Measurements from ENCODE around the gene RBM25.
"Not testable (repeated sequence)": the region's sequence is repeated elsewhere in the genome, so short reads cannot be mapped to it uniquely, and the experiment has no call there.

RBM25 gene

DNA sequence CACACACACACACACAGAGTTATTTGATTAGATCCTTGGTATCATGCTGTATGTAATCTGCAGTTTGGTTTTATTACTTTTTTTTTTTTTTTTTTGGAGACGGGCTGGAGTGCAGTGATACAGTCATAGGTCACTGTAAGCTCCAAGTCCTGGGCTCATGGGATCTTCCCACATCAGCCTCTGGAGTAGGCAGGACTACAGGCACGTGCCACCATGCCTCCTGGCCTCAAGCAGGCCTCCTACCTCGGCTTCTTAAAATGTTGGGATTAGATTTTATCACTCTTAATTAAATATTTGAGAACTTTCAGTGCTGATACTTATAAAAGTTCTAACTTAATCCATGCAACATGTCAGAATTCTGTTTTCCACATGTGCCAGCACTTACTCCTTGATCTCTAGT lies 46.7 kb downstream of the RBM25 start:
- DNase-seq = no peak

DNA sequence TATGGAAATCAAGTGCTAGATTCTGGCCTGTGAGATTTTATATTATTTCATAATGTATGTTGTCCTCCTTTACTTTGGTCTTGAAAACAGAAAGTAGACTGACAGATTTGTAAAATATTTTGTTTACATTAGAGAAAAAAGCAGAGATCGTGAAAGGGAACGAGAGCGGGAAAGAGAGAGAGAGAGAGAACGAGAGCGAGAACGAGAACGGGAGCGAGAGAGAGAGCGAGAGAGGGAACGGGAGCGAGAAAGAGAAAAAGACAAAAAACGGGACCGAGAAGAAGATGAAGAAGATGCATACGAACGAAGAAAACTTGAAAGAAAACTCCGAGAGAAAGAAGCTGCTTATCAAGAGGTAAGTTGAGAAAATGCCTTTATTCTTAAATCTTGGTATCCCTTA lies 47.4 kb downstream of the RBM25 start:
- no peak for DNase-seq

DNA sequence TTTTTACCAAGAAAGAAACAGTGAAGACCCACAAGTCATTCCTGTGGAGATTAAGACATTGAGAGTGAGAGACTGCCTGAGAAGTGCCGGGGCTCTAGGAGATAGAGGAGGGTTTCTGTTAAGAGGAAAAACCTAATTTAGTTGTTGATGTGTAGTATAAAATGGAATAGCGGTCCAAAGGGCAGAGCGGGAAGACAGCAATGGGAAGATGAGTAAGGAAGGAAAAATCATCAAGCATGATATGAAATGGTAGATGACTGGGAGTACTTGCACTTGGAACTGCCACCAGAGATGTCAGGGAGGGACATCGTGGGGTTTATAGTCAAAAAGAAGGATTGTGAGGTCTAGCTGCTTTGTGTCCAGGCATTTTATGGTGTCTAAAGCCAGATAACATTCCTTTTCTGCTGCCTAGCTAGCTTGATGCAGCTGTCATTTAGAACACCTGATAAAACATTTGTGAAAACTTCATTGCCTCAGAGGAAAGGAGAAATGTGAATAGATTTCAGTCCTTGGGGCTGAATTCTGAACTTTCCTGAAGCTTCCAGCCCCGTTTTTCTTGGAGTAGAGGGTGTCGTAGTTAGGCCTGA lies 57.8 kb downstream of the RBM25 start:
- DNase-seq = no peak

DNA sequence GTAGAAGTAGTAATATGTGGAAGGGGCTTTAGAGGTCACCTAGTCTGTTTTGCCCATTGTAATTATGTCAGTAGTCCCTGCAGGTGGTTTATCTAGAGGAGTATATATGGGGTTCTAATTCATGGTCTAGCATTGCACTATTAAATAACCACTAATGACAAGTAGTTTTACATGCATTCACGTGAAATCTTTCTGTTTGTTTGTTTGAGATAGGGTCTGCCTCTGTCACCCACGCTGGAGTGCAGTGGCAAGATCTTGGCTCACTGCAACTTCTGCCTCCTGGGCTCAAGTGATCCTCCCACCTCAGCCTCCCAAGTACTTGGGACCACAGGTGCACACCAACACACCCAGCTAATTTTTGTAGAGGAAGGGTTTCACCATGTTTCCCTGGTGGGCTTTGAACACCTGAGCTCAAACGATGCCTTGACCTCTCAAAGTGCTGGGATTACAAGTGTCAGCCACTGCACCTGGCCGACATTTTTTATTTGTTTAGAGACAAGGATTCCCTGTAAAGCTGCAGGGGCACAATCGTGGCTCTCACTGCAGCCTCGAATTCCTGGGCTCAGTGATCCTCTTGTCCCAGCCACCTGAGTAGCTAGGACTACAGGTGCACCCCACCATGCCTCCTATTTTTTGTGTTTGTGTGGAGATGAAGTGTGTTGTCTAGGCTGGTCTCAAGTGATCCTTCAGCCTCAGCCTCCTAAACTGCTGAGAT lies 66.0 kb downstream of the RBM25 start:
- no peak for DNase-seq

DNA sequence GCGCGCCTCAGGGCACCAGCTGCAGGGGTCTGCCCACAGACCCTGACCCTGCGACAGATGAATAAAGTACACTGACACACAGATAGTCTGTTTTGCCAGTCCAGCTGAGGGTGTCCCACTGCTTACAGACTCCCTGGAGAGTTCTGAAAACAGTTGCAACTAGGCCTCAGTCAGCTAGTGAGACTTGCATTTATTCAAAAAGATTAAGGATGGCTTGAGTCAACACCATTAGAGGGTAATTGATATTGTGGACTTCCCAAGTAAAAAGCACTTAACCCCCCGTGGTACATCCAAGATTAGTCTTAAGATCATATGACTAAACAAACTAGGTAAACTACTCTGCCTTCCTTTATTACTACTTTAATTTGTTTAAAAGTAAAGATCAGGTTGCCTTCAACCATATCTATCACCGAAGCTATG lies 66.8 kb downstream of the RBM25 start:
- DNase-seq = no peak

DNA sequence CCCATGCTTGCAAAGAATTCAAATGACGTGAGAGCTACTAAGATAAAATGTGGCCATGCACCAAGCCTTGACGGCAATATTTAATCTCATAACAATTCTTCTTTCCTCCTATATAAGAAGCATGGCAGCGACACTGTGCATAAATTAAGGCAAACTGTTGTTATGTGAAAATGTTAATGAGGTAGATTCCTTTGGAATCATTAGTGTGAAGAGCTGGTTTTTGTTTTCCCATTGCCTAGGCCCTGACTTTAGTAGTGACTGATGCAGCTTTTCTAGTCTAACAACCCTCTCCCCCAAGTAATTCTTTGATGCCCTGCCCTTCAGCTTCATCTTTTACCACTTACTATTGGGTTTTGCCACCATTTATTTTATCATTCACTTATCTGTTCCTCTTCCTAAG lies 67.4 kb downstream of the RBM25 start:
- no peak for DNase-seq

DNA sequence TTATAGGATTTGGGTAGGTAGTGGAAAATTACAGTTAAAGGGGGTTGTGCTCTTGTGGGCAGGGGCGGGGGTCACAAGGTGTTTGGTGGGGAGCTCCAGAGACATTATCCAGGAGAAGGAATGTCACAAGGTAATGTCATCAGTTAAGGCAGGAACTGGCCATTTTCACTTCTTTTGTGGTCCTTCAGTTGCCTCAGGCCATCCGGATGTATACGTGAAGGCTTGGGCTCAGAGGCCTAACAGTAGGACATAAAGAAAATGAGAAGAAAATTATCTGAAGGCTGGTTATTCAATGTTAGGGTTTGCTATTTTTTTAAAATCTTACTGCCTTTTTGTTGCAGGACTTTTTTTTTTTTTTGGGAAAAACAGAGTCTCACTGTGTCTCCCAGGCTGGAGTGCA lies 75.5 kb downstream of the RBM25 start:
- no peak for DNase-seq

DNA sequence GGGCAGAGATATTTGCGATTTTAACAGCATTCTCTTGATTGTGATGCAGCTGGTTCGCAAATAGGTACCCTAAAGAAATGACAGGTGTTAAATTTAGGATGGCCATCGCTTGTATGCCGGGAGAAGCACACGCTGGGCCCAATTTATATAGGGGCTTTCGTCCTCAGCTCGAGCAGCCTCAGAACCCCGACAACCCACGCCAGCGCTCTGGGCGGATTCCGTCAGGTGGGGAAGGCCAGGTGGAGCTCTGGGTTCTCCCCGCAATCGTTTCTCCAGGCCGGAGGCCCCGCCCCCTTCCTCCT lies 77.7 kb downstream of the RBM25 start:
- no peak for DNase-seq

DNA sequence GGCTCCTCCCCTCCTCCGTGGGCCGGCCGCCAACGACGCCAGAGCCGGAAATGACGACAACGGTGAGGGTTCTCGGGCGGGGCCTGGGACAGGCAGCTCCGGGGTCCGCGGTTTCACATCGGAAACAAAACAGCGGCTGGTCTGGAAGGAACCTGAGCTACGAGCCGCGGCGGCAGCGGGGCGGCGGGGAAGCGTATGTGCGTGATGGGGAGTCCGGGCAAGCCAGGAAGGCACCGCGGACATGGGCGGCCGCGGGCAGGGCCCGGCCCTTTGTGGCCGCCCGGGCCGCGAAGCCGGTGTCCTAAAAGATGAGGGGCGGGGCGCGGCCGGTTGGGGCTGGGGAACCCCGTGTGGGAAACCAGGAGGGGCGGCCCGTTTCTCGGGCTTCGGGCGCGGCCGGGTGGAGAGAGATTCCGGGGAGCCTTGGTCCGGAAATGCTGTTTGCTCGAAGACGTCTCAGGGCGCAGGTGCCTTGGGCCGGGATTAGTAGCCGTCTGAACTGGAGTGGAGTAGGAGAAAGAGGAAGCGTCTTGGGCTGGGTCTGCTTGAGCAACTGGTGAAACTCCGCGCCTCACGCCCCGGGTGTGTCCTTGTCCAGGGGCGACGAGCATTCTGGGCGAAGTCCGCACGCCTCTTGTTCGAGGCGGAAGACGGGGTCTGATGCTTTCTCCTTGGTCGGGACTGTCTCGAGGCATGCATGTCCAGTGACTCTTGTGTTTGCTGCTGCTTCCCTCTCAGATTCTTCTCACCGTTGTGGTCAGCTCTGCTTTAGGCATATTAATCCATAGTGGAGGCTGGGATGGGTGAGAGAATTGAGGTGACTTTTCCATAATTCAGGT lies 78.3 kb downstream of the RBM25 start, which contains the start of gene PSEN1:
Gene PSEN1, plus strand, starts transcription at position 121 of the 839 bp plus-strand sequence. CDS start 11,513 bp downstream, outside the sequence.
- peak; percentile 91 for DNase-seq

DNA sequence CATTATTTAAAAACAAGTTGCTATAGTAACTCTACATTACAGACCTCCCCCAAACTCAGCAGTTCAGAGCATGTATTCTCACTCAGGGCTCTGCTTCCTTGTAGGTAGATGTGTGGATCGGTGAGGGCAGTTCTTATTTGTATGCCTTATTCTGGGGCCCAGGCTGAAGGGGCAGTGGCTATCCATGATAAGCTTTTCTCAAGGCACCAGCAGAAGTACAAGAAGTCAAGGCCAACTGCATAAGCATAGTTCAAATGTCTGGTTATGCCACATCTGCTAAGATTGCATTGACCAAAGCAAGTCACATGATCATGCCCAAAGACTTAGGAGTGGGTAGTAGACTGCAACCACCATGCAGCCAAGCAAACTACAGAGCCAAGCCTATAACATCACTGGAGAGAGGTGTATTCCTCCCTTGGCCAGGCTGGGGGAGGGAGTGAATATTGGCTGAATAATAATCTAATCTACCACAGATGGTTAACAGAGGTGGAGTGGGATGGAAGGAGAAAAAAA lies 82.5 kb downstream of the RBM25 start:
- DNase-seq = no peak

DNA sequence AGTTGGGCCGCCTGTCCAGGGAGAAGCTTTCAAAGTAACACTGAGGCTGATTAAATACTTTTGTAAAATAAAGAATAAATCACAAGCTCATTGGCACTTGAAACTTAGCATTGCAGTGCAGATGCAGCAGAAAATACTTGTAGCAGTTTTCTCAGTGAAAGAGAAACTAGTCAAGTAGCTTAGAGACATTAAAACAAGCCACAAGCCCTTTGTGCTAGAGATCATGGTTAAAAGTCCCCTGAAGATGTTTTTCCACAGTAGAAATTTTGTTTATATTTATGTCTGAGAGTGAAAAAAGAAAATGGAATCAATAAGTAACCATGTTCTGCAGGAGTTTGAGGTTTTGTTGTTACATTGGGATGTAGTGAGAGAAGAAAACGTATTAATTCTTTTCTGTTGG lies 83.9 kb downstream of the RBM25 start:
- no peak for DNase-seq

DNA sequence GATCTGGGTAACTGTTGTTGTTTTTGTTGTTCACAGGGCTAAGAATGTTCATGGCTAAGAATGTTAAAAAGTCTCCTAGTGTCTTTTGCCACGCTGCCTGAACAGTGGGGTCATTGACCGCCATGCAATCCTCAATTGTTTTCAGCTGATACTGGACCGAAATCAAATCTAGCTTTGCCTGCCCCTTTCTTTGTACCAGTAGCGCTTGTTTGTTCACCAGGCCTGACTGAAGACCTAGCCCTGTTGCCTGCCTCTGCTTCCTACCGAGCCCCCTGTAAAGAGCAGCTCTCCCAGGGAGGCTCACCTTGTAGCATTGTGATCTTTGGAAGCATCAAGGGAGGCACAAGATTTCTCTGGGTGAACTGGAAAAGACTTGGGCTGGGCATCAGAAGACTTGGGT lies 84.7 kb downstream of the RBM25 start:
- DNase-seq = no peak

DNA sequence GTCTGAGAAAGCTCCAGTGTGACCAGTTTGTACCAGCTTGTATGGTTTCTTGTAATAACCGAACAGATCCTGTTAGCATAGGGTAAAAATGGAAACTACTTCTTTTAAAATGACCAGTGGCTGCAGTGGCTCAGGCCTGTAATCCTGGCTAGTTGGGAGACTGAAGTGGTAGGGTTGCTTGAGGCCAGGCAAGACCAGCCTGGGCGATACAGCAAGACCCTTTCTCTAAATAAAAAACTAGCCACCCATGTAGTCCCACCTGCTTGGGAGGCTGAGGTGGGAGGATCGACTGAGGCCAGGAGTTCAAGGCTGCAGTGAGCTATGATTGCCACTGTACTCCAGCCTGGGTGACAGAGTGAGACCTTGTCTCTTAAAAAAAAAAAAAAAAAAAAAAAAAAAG lies 85.3 kb downstream of the RBM25 start:
- DNase-seq = no peak

DNA sequence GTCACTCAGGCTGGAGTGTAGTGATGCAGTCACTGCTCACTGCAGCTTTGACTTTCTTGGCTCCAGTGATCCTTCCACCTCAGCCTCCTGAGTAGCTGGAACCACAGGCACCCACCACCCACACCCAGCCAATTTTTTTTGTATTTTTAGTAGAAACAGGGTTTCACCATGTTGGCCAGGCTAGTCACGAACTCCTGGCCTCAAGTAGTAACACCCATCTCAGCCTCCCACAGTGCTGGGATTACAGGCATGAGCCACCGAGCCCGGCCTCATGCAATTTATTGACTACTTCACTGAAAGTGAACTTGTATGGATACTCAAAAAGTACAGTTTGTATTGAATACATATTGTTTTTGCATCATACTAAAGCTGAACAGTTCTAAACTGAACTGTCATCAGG lies 87.0 kb downstream of the RBM25 start:
- DNase-seq = no peak

DNA sequence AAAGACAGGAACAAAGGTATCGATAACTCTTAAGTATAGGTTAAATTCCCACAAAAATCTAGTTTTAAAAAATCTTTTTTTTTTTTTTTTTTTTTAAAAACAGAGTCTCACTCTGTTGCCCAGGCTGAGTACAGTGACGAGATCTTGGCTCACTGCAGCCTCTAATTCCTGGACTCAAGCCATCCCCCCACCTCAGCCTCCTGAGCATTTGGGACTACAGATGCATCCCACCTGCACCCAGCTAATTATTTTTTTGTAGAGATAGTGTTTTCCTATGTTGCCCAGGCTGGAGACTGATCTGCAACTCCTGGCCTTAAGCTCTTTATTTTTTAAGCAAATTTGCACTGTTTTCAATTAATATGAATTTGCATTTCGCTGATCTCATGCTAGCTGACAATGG lies 87.8 kb downstream of the RBM25 start:
- DNase-seq = no peak

DNA sequence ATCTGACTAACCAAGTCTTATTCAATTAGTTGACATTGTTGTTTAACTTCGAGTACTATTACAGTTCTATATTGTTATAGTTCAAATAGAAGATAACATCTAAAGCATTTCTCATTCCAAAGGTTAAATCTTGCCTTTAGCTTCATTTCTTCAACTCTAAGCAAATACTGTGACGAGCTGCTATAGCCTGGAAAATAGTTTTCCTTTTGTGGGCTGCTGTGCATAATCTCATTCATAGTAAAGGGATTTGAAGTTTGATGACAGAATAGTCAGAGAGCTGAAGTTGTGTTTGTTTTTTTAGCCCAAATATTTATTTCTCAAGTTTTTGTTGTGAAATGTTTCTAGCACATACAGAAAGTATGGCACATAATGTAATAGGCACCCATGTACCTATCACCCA lies 91.4 kb downstream of the RBM25 start:
- no peak for DNase-seq

DNA sequence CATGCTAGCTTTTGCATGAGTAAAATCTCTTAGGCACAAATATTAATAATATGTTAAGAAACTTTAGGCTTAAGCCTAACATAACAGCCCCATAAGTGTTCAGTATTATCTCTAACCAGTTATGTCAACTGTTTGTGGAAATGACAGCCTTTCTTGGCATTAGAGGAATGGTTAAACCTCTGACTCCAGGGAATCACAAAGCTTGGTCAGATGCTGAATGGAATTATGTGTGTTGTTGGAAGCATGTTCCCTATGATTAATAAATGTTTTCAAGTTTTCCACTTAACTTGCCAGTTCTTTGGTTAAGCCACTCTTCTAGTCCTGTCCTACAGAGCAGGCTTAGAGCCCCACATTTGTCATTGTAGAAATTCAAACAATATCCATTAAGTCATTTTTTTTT lies 94.9 kb downstream of the RBM25 start:
- no peak for DNase-seq

DNA sequence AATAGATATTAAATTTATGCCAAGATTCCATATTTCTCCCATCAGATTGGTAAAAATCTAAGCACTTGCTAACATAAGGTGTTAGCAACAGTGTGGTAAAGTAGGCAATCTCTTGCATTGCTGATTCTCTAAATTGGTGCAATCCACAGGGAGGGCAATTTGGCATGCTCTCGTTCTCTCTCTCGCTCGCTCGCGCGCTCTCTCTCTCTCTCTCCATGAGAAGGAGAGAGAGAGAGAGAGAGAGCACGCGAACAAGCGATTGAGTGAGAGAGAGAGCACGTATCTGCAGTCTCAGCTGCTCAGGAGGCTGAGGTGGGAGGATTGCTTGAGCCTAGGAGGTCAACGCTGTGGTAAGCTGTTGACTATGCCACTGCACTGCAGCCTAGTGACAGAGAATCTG lies 103.9 kb downstream of the RBM25 start:
- DNase-seq = no peak

DNA sequence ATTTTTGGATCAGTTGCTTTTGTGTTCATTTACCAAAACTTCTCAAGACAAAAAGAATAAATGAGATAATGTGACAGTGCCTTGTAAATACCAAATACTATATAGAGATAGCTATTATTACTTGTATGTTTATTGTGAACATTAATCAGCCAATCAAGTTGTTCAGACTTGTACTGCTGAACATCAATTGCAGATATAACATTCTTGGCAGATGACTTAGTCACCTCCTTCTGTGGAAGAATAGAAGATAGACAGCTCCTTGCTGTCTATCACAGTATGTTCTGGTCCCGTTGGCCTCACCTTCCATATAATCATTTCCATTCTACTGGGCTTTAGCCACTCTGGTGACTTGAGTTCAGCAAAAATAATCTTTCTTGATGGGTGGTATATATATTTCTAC lies 108.1 kb downstream of the RBM25 start:
- no peak for DNase-seq

DNA sequence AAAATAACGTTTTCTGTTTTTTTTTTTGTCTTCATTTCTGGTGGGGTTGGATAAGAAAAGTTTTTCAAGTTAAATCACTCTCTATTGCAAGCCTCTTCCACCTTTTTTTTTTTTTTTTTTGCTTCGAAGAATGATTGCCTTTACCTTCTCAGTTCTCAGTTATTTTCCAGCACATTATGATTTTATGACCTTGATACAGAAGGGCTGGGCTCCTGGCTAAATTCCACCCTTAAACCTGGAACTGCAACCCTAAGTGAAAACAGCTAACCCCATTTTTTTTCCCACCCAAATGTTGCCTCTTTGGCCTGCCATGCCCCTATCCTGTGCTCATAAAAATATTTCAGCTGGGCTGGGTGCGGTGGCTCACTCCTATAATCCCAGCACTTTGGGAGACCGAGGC lies 109.4 kb downstream of the RBM25 start:
- DNase-seq = no peak

DNA sequence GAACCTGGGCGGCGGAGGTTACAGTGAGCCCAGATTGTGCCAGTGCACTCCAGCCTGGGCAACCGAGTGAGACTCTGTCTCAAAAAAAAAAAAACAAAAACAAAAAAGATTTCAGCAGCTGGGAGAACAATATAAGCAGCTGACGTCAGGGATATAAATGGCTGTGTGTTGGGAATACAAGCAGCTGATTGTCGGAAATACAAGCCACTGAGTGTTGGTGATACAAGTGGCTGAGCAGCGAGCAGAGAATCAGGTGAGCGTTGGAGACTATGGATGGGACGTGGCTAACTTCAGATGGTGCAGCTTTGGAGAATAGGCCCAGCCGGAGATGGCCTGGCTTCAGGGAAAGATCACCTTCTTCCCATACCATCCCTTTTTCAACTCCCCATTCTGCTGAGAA lies 109.9 kb downstream of the RBM25 start:
- DNase-seq = no peak

DNA sequence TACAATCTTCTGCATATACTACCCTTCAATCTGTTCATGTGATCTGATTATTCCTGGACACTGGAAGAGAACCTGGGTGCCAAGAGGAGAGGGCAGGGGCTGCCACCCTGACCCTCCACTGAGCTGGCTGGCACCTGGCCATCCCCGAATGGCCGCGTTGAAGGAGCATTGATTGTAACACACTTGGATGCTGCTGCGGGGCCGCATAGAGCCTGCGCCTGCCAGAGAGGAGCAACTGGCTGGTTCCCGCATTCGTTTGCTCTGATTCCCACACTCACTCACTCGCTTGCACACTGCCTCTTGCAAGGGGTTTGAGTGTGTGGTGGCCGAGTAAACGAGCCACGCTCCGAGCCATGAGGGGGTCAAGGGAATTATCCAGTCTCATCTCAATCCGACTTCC lies 110.4 kb downstream of the RBM25 start:
- no peak for DNase-seq

DNA sequence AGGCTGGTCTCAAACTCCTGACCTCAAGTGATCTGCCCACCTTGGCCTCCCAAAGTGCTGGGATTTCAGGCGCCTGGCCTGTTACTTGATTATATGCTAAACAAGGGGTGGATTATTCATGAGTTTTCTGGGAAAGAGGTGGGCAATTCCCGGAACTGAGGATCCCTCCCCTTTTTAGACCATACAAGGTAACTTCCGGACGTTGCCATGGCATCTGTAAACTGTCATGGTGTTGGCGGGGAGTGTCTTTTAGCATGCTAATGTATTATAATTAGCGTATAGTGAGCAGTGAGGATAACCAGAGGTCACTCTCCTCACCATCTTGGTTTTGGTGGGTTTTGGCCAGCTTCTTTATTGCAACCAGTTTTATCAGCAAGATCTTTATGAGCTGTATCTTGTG lies 111.5 kb downstream of the RBM25 start:
- not testable (repeated sequence) for DNase-seq

DNA sequence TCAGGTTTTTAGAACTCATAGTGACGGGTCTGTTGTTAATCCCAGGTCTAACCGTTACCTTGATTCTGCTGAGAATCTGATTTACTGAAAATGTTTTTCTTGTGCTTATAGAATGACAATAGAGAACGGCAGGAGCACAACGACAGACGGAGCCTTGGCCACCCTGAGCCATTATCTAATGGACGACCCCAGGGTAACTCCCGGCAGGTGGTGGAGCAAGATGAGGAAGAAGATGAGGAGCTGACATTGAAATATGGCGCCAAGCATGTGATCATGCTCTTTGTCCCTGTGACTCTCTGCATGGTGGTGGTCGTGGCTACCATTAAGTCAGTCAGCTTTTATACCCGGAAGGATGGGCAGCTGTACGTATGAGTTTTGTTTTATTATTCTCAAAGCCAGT lies 112.4 kb downstream of the RBM25 start:
- DNase-seq = no peak
